ENCODE data around the gene SAMD8.
"Not testable (repeated sequence)": the region's sequence is repeated elsewhere in the genome, so short reads cannot be mapped to it uniquely, and the experiment has no call there.

SAMD8 gene

GRCh38 chr10:75123088-75123682 lies 11.7 kb downstream of the SAMD8 start:
- H3K36me3 ChIP-seq (ENCODE audit: control insufficient read depth, insufficient read depth, low read length): peaks cover 10% of the 10 kb centered on the region; the same call in 1 of the 2 replicates
- no peaks in the 10 kb centered on the region for H3K9me3 ChIP-seq (ENCODE audit: control insufficient read depth, insufficient read depth, low read depth, low read length)
- peak overlapping the region; percentile 11 for H3K9ac ChIP-seq (ENCODE audit: low read length)
- H3K4me3 ChIP-seq (ENCODE audit: low read depth, low read length): no peak overlapping the region
- peaks cover 7% of the 10 kb centered on the region; the same call in 1 of the 2 replicates for H3K4me1 ChIP-seq (ENCODE audit: control insufficient read depth, insufficient read depth, low read length)
- H3K27me3 ChIP-seq (ENCODE audit: control insufficient read depth, insufficient read depth, low read length): no peaks in the 10 kb centered on the region
- no peak overlapping the region for H3K27ac ChIP-seq (ENCODE audit: low read depth, low read length)

GRCh38 chr10:75126277-75126676 lies 14.8 kb downstream of the SAMD8 start:
- no peaks in the 10 kb centered on the region for H3K27me3 ChIP-seq (ENCODE audit: control insufficient read depth, insufficient read depth, low read length)
- peaks cover 10% of the 10 kb centered on the region; the same call in 1 of the 2 replicates for H3K36me3 ChIP-seq (ENCODE audit: control insufficient read depth, insufficient read depth, low read length)
- peaks cover 7% of the 10 kb centered on the region; the same call in 1 of the 2 replicates for H3K4me1 ChIP-seq (ENCODE audit: control insufficient read depth, insufficient read depth, low read length)
- no peaks in the 10 kb centered on the region for H3K9me3 ChIP-seq (ENCODE audit: control insufficient read depth, insufficient read depth, low read depth, low read length)
- H3K4me3 ChIP-seq (ENCODE audit: low read depth, low read length): no peak overlapping the region
- H3K27ac ChIP-seq (ENCODE audit: low read depth, low read length): no peak overlapping the region
- no peak overlapping the region for H3K9ac ChIP-seq (ENCODE audit: low read length)

- H3K4me3 ChIP-seq (ENCODE audit: low read depth, low read length): no peak overlapping the region
- H3K27ac ChIP-seq (ENCODE audit: low read depth, low read length): no peak overlapping the region
- no peak overlapping the region for H3K9ac ChIP-seq (ENCODE audit: low read length)
- peaks cover 10% of the 10 kb centered on the region; the same call in 1 of the 2 replicates for H3K36me3 ChIP-seq (ENCODE audit: control insufficient read depth, insufficient read depth, low read length)
- H3K27me3 ChIP-seq (ENCODE audit: control insufficient read depth, insufficient read depth, low read length): no peaks in the 10 kb centered on the region
- H3K4me1 ChIP-seq (ENCODE audit: control insufficient read depth, insufficient read depth, low read length): peaks cover 7% of the 10 kb centered on the region; the same call in 1 of the 2 replicates
- H3K9me3 ChIP-seq (ENCODE audit: control insufficient read depth, insufficient read depth, low read depth, low read length): no peaks in the 10 kb centered on the region
These were observed 16.0 kb downstream of the SAMD8 start for GRCh38 chr10:75127471-75127870.

- not testable (repeated sequence) for H3K9me3 ChIP-seq (ENCODE audit: control insufficient read depth, insufficient read depth, low read depth, low read length); H3K9ac ChIP-seq (ENCODE audit: low read length); H3K4me1 ChIP-seq (ENCODE audit: control insufficient read depth, insufficient read depth, low read length); H3K27me3 ChIP-seq (ENCODE audit: control insufficient read depth, insufficient read depth, low read length); H3K4me3 ChIP-seq (ENCODE audit: low read depth, low read length); H3K27ac ChIP-seq (ENCODE audit: low read depth, low read length)
- peaks cover 12% of the 10 kb centered on the region for H3K36me3 ChIP-seq (ENCODE audit: control insufficient read depth, insufficient read depth, low read length)
These were observed 17.5 kb downstream of the SAMD8 start for GRCh38 chr10:75128985-75129384.

- H3K9me3 ChIP-seq (ENCODE audit: control insufficient read depth, insufficient read depth, low read depth, low read length): no peaks in the 10 kb centered on the region
- H3K9ac ChIP-seq (ENCODE audit: low read length): no peak overlapping the region
- peaks cover 12% of the 10 kb centered on the region for H3K36me3 ChIP-seq (ENCODE audit: control insufficient read depth, insufficient read depth, low read length)
- no peaks in the 10 kb centered on the region for H3K27me3 ChIP-seq (ENCODE audit: control insufficient read depth, insufficient read depth, low read length)
- peaks cover 3% of the 10 kb centered on the region; the same call in 1 of the 2 replicates for H3K4me1 ChIP-seq (ENCODE audit: control insufficient read depth, insufficient read depth, low read length)
- H3K4me3 ChIP-seq (ENCODE audit: low read depth, low read length): no peak overlapping the region
- no peak overlapping the region for H3K27ac ChIP-seq (ENCODE audit: low read depth, low read length)
These were observed 18.1 kb downstream of the SAMD8 start for GRCh38 chr10:75129537-75129936.

GRCh38 chr10:75133701-75134100 lies 22.2 kb downstream of the SAMD8 start:
- not testable (repeated sequence) for H3K36me3 ChIP-seq (ENCODE audit: control insufficient read depth, insufficient read depth, low read length); H3K4me3 ChIP-seq (ENCODE audit: low read depth, low read length); H3K4me1 ChIP-seq (ENCODE audit: control insufficient read depth, insufficient read depth, low read length); H3K9ac ChIP-seq (ENCODE audit: low read length); H3K27ac ChIP-seq (ENCODE audit: low read depth, low read length); H3K9me3 ChIP-seq (ENCODE audit: control insufficient read depth, insufficient read depth, low read depth, low read length); H3K27me3 ChIP-seq (ENCODE audit: control insufficient read depth, insufficient read depth, low read length)

- Histone ChIP-seq H3K27me3 (ENCODE audit: control insufficient read depth, insufficient read depth, low read length) (no peaks in the 10 kb centered on the region), H3K36me3 (ENCODE audit: control insufficient read depth, insufficient read depth, low read length) (peaks cover 3% of the 10 kb centered on the region; the same call in 1 of the 2 replicates), H3K9ac (ENCODE audit: low read length) (no peak overlapping the region), H3K9me3 (ENCODE audit: control insufficient read depth, insufficient read depth, low read depth, low read length) (no peaks in the 10 kb centered on the region), H3K4me1 (ENCODE audit: control insufficient read depth, insufficient read depth, low read length) (peaks cover 6% of the 10 kb centered on the region; the same call in 1 of the 2 replicates), H3K27ac (ENCODE audit: low read depth, low read length) (no peak overlapping the region), H3K4me3 (ENCODE audit: low read depth, low read length) (no peak overlapping the region)
These were observed 24.9 kb downstream of the SAMD8 start for GRCh38 chr10:75136346-75136745.

- Histone ChIP-seq H3K9ac (ENCODE audit: low read length) (no peak overlapping the region), H3K36me3 (ENCODE audit: control insufficient read depth, insufficient read depth, low read length) (peaks cover 3% of the 10 kb centered on the region; the same call in 1 of the 2 replicates), H3K27ac (ENCODE audit: low read depth, low read length) (no peak overlapping the region), H3K9me3 (ENCODE audit: control insufficient read depth, insufficient read depth, low read depth, low read length) (no peaks in the 10 kb centered on the region), H3K4me1 (ENCODE audit: control insufficient read depth, insufficient read depth, low read length) (peaks cover 6% of the 10 kb centered on the region; the same call in 1 of the 2 replicates), H3K27me3 (ENCODE audit: control insufficient read depth, insufficient read depth, low read length) (no peaks in the 10 kb centered on the region), H3K4me3 (ENCODE audit: low read depth, low read length) (no peak overlapping the region)
These were observed 26.3 kb downstream of the SAMD8 start for GRCh38 chr10:75137533-75138438.

GRCh38 chr10:75140246-75140645 lies 28.8 kb downstream of the SAMD8 start:
- Histone ChIP-seq H3K4me3 (ENCODE audit: low read depth, low read length) (no peak overlapping the region), H3K4me1 (ENCODE audit: control insufficient read depth, insufficient read depth, low read length) (peaks cover 6% of the 10 kb centered on the region; the same call in 1 of the 2 replicates), H3K9me3 (ENCODE audit: control insufficient read depth, insufficient read depth, low read depth, low read length) (no peaks in the 10 kb centered on the region), H3K9ac (ENCODE audit: low read length) (no peak overlapping the region), H3K27ac (ENCODE audit: low read depth, low read length) (no peak overlapping the region), H3K36me3 (ENCODE audit: control insufficient read depth, insufficient read depth, low read length) (no peaks in the 10 kb centered on the region), H3K27me3 (ENCODE audit: control insufficient read depth, insufficient read depth, low read length) (no peaks in the 10 kb centered on the region)

GRCh38 chr10:75143353-75143752 lies 31.9 kb downstream of the SAMD8 start:
- no peaks in the 10 kb centered on the region for H3K36me3 ChIP-seq (ENCODE audit: control insufficient read depth, insufficient read depth, low read length)
- no peaks in the 10 kb centered on the region for H3K4me1 ChIP-seq (ENCODE audit: control insufficient read depth, insufficient read depth, low read length)
- no peaks in the 10 kb centered on the region for H3K27me3 ChIP-seq (ENCODE audit: control insufficient read depth, insufficient read depth, low read length)
- H3K4me3 ChIP-seq (ENCODE audit: low read depth, low read length): no peak overlapping the region
- no peaks in the 10 kb centered on the region for H3K9me3 ChIP-seq (ENCODE audit: control insufficient read depth, insufficient read depth, low read depth, low read length)
- no peak overlapping the region for H3K9ac ChIP-seq (ENCODE audit: low read length)
- H3K27ac ChIP-seq (ENCODE audit: low read depth, low read length): no peak overlapping the region

- no peaks in the 10 kb centered on the region for H3K9me3 ChIP-seq (ENCODE audit: control insufficient read depth, insufficient read depth, low read depth, low read length)
- no peak overlapping the region for H3K27ac ChIP-seq (ENCODE audit: low read depth, low read length)
- peaks cover 4% of the 10 kb centered on the region for H3K36me3 ChIP-seq (ENCODE audit: control insufficient read depth, insufficient read depth, low read length)
- H3K4me1 ChIP-seq (ENCODE audit: control insufficient read depth, insufficient read depth, low read length): no peaks in the 10 kb centered on the region
- no peak overlapping the region for H3K9ac ChIP-seq (ENCODE audit: low read length)
- H3K4me3 ChIP-seq (ENCODE audit: low read depth, low read length): no peak overlapping the region
- H3K27me3 ChIP-seq (ENCODE audit: control insufficient read depth, insufficient read depth, low read length): no peaks in the 10 kb centered on the region
These were observed 34.1 kb downstream of the SAMD8 start for GRCh38 chr10:75145590-75145989.
